ENCODE data around the gene SFTPA1. TPM values are rescaled to one million over a fixed set of nuclear protein-coding genes. Genes with fewer than 3 reads are reported as not detected.
"Not testable (repeated sequence)": the region's sequence is repeated elsewhere in the genome, so short reads cannot be mapped to it uniquely, and the experiment has no call there.

SFTPA1 gene
- total RNA-seq, 2 donors from 2014 or later: 0.77 to 8.8 TPM

GRCh38 chr10:79581044-79581443 lies 29.7 kb upstream of the SFTPA1 start:
- Histone ChIP-seq H3K9me3 (no peaks in the 10 kb centered on the region), H3K4me3 (no peak overlapping the region), H3K36me3 (no peaks in the 10 kb centered on the region), H3K27ac (no peak overlapping the region), H3K9ac (ENCODE audit: low read depth in 2 of 2, low read length in 2 of 2) (no peak overlapping the region), H3K27me3 (no peaks in the 10 kb centered on the region), H3K4me1 (no peaks in the 10 kb centered on the region)
- TF ChIP-seq CTCF (IDR thresholded peaks at IDR 0.05): no peak
- intact Hi-C loops (cut with DNase I): no loop called here
- DNase-seq: no peak

- H3K4me3 ChIP-seq: no peak overlapping the region
- H3K36me3 ChIP-seq: no peaks in the 10 kb centered on the region
- H3K9ac ChIP-seq (ENCODE audit: low read depth in 2 of 2, low read length in 2 of 2): no peak overlapping the region
- intact Hi-C loops (cut with DNase I): no loop called here
- no peak overlapping the region for H3K27ac ChIP-seq
- H3K27me3 ChIP-seq: no peaks in the 10 kb centered on the region
- no peak for TF ChIP-seq CTCF (IDR thresholded peaks at IDR 0.05)
- H3K9me3 ChIP-seq: no peaks in the 10 kb centered on the region
- no peak for DNase-seq
- no peaks in the 10 kb centered on the region for H3K4me1 ChIP-seq
Measured at GRCh38 chr10:79582096-79582495, 28.6 kb upstream of the SFTPA1 start.

GRCh38 chr10:79582954-79583353 lies 27.8 kb upstream of the SFTPA1 start:
- H3K27me3 ChIP-seq; H3K27ac ChIP-seq; H3K4me3 ChIP-seq; intact Hi-C loops (cut with DNase I); H3K9ac ChIP-seq (ENCODE audit: low read depth in 2 of 2, low read length in 2 of 2); H3K4me1 ChIP-seq; H3K36me3 ChIP-seq; DNase-seq; H3K9me3 ChIP-seq: not testable (repeated sequence)

GRCh38 chr10:79583488-79584024 lies 27.2 kb upstream of the SFTPA1 start:
- intact Hi-C loops (cut with DNase I): no loop called here

GRCh38 chr10:79585870-79586527 lies 24.7 kb upstream of the SFTPA1 start:
- no peaks in the 10 kb centered on the region for H3K4me1 ChIP-seq
- no peak overlapping the region for H3K4me3 ChIP-seq
- H3K27ac ChIP-seq: no peak overlapping the region
- DNase-seq: no peak
- H3K36me3 ChIP-seq: no peaks in the 10 kb centered on the region
- intact Hi-C loops (cut with DNase I): no loop called here
- no peaks in the 10 kb centered on the region for H3K9me3 ChIP-seq
- TF ChIP-seq CTCF (IDR thresholded peaks at IDR 0.05): no peak
- H3K9ac ChIP-seq (ENCODE audit: low read depth in 2 of 2, low read length in 2 of 2): no peak overlapping the region
- H3K27me3 ChIP-seq: no peaks in the 10 kb centered on the region

More at GRCh38 chr10:79583488-79584024, 27.2 kb upstream of the SFTPA1 start:
- H3K27ac ChIP-seq: no peak overlapping the region
- H3K9me3 ChIP-seq: no peaks in the 10 kb centered on the region
- no peaks in the 10 kb centered on the region for H3K27me3 ChIP-seq
- no peak overlapping the region for H3K4me3 ChIP-seq
- no peak overlapping the region for H3K9ac ChIP-seq (ENCODE audit: low read depth in 2 of 2, low read length in 2 of 2)
- H3K4me1 ChIP-seq: no peaks in the 10 kb centered on the region
- no peak for DNase-seq
- H3K36me3 ChIP-seq: no peaks in the 10 kb centered on the region
- no peak for TF ChIP-seq CTCF (IDR thresholded peaks at IDR 0.05)

- H3K4me3 ChIP-seq: no peak overlapping the region
- H3K27ac ChIP-seq: no peak overlapping the region
- no peaks in the 10 kb centered on the region for H3K4me1 ChIP-seq
- H3K27me3 ChIP-seq: no peaks in the 10 kb centered on the region
- no peak for DNase-seq
- no peak for TF ChIP-seq CTCF (IDR thresholded peaks at IDR 0.05)
- intact Hi-C loops (cut with DNase I): no loop called here
- H3K9ac ChIP-seq (ENCODE audit: low read depth in 2 of 2, low read length in 2 of 2): no peak overlapping the region
- no peaks in the 10 kb centered on the region for H3K9me3 ChIP-seq
- no peaks in the 10 kb centered on the region for H3K36me3 ChIP-seq
Measured at GRCh38 chr10:79586933-79587332, 23.8 kb upstream of the SFTPA1 start.

Data from colonic mucosa (tissue), 4 donors.